GM18517 (cell line): ENCODE data around the gene MORN1.

Experiments used
- ATAC-seq: cut with Tn5 transposase; IDR thresholded peaks from one replicate; pipeline ENCODE4 v1.9.1; 2021; ENCODE audit warnings: mild to moderate bottlenecking, moderate library complexity; ENCODE audit not compliant: unreplicated experiment

Gene MORN1

GRCh38 chr1:2388004-2388913 lies 3.1 kb downstream of the MORN1 start:
- no peak for ATAC-seq

GRCh38 chr1:2386636-2387611 lies 4.4 kb downstream of the MORN1 start:
- ATAC-seq: no peak

GRCh38 chr1:2385606-2386280 lies 5.6 kb downstream of the MORN1 start:
- no peak for ATAC-seq

- no peak for ATAC-seq
Measured at GRCh38 chr1:2384941-2385481, 6.3 kb downstream of the MORN1 start.

GRCh38 chr1:2384130-2384860 lies 7.1 kb downstream of the MORN1 start:
- no peak for ATAC-seq

GRCh38 chr1:2383576-2383975 lies 7.8 kb downstream of the MORN1 start:
- ATAC-seq: no peak

- no peak for ATAC-seq
Measured at GRCh38 chr1:2382621-2383361, 8.6 kb downstream of the MORN1 start.

GRCh38 chr1:2381741-2382620 lies 9.4 kb downstream of the MORN1 start:
- no peak for ATAC-seq

- no peak for ATAC-seq
Measured at GRCh38 chr1:2380816-2381591, 10.3 kb downstream of the MORN1 start.

- ATAC-seq: no peak
Measured at GRCh38 chr1:2379733-2380404, 11.5 kb downstream of the MORN1 start.

GRCh38 chr1:2378956-2379732 lies 12.2 kb downstream of the MORN1 start:
- no peak for ATAC-seq

GRCh38 chr1:2378441-2378851 lies 12.9 kb downstream of the MORN1 start:
- ATAC-seq: no peak

GRCh38 chr1:2377751-2378440 lies 13.5 kb downstream of the MORN1 start:
- no peak for ATAC-seq

GRCh38 chr1:2376931-2377672 lies 14.3 kb downstream of the MORN1 start:
- ATAC-seq: no peak

GRCh38 chr1:2376261-2376741 lies 15.1 kb downstream of the MORN1 start:
- no peak for ATAC-seq
